Measurements from ENCODE around the gene UROC1.

UROC1 gene

DNA sequence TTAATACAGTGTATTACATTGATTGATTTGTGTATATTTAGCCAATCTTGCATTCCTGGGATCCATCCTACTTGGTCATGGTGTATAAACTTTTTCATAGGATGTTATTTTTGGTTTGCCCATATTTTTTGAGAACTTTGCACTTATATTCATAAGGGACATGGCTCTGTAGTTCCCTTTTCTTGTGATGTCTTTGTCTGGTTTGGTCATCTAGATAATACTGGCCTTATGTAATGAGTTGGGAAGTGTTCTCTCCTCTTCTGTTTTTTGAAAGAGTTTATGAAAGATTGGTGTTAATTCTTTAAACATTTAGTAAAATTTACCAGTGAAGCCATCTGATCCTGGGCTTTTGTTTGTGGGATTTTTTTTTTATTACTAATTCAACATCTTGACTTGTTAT is 15.9 kb upstream of the UROC1 start:
- FAIRE-seq, result no peak
- no peak for DNase-seq (ENCODE audit: insufficient read length, low spot score)

DNA sequence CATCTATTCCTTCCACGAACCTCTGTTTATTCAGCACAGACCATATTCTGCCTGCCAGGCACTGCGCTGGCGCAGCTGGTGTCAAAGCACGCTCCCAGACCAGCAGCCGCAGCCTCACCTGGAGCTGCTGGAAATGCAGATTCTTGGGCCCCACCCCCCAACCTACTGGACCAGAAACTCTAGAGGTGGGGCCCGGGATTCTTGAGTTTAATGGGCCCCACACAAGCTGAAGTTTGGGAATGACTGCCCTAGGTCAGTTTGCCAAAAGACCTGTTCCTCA is 13.4 kb upstream of the UROC1 start:
- DNase-seq (ENCODE audit: insufficient read length, low spot score) (no peak), FAIRE-seq (no peak)

DNA sequence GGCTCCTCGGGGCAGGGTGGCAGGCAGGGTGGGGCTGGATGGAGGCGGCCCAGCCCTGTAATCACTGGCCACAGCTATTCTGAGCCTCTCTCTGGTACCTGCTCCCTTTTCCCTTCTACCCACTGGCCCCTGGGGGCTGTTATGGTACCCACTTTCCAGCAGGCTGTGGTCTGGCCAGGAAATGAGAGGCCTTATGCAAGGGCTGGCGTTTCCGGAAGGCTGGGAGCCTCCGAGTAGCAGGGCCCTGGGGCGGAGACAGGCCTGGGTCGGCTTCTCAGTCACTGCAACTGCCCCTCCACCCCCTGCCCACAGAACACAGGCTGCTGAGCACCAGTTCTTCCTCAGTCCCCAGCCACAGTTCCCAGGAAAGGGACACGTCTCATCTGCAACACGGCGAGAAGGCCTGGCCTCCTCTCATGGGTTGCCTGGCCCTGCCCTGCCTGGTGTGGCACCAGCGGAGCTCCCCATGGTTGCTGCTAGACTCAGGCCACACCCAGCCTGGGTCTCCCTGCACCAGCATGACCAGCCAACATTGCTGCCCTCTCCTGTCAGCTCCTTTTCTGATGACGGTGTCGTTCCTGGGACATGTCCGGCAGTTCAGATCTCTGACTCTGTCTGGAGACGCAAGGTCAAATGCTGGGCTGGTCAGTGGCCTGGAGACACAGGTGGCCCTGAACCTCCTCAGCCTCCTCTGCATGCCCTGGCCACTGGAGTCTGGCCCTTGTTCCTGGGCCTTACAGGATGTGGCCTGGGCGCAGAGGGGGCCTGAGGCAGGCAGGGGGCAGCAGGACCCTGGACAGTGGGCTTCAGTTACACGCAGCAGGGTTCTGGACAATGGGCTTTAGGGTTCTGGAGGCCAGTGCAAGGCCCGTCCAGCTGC is 12.8 kb upstream of the UROC1 start:
- FAIRE-seq, result no peak
- no peak for DNase-seq (ENCODE audit: insufficient read length, low spot score)

- FAIRE-seq, result no peak
- no peak for DNase-seq (ENCODE audit: insufficient read length, low spot score)
Measured at GRCh38 chr3:126529585-126530170, 12.1 kb upstream of the UROC1 start.

DNA sequence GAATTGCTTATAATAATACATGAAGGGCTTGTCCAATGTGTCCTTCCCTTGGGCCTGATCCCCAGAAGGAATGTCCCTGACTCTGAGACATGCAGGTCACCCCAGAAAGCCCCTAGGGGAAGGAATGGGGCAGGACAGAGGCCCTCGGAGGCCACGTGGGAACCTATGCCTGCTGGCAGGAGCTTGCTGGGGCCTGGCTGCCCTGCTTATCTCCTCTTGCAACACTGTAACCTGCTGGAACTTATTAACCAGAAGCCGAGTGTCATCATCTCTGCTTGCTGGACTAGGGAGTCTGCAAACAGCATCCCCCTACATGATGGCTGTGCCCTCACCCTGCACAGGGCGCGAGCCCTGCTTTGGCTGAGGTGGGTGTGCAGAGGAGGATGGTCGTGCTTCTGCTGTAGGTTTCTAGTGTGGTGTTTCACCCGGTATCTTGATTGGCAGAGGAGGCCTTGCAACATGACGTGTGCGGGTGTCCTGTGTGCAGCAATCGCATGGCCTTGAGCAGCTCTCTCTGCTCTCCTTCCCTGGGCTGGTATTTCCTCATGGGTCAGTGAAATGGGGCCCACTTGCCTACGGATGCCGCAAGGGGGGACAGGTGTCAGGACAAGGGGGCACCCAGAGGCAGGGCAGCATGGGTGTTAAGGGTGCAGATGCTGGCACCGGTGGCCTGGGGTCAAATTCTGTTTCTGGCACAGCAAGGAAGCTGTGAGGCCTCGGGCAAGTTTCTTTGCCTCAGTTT is 11.4 kb upstream of the UROC1 start:
- DNase-seq (ENCODE audit: insufficient read length, low spot score) (no peak), FAIRE-seq (no peak)

- DNase-seq (ENCODE audit: insufficient read length, low spot score) (no peak), FAIRE-seq (no peak)
Measured at GRCh38 chr3:126528419-126528799, 10.8 kb upstream of the UROC1 start.

- FAIRE-seq (no peak), DNase-seq (ENCODE audit: insufficient read length, low spot score) (no peak)
Measured at GRCh38 chr3:126527455-126528211, 10.1 kb upstream of the UROC1 start.

- DNase-seq (ENCODE audit: insufficient read length, low spot score) (no peak), FAIRE-seq (no peak)
Measured at GRCh38 chr3:126527006-126527405, 9.4 kb upstream of the UROC1 start.

- FAIRE-seq (no peak), DNase-seq (ENCODE audit: insufficient read length, low spot score) (no peak)
Measured at GRCh38 chr3:126526668-126527005, 9.1 kb upstream of the UROC1 start.

- DNase-seq (ENCODE audit: insufficient read length, low spot score) (no peak), FAIRE-seq (no peak)
Measured at GRCh38 chr3:126525853-126526667, 8.5 kb upstream of the UROC1 start.

DNA sequence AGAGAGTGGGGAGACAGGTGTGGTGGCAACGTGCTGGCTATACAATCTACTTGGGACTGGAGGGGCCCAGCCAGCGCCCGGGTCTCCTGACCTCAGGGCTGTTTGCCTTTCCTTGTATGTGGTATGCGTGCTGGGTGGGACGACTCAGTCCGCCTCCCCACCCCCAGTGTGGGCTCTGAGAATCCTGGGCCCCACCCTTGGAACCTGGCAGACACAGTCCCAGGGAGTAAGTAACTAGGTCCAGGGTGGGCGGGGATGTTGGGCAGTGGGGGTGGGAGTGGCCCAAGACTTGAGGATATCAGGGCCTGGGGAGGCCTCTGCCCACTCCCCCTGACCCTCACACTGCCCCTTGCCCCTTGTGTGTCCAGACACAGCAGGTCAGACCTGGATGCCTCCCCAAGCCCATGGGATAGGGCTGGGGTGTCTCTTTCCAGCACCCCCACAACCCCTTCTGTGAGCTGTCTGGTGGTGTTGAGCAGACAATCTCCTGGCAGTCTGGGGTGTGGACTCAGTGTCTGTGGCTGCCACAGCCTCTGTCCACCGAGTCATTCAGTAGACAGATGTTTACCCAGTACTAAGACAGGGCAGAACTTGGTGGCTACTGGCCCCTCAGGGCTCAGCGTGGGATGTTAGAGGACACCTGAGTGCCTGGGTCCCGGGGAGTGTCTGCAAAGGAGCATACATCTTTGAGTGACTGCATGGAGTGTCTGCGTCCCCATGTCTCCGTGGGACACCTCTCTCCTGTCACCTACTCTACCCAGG is 7.7 kb upstream of the UROC1 start:
- FAIRE-seq, result no peak
- DNase-seq (ENCODE audit: insufficient read length, low spot score), result no peak

DNA sequence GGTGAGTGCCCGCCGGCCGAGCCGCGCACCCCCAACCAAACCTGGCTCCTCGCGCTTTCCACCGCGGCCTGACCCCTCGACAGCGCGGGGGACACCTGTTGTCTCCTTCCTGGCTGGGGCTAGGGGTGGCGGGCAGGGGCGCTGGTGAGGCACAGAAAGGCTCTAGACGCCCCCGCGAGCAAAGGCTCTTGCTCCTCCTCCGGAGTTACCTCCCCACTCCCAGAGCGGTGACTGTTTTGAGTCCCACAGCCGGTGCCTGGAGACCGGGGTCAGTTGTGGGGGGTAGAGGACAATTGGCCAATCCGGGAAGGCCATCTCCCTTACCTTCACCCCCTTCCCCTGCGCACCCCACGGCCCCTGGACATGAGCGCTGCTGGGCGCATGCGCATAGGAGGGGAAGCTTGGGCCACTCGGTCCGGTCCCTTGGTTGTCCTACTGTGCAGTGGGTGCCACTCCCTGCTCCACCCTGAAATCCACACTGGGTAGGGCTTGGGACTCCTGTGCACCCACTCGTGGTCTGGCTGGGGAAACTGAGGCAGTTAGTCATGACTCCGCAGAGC is 6.9 kb upstream of the UROC1 start:
- FAIRE-seq (no peak), DNase-seq (ENCODE audit: insufficient read length, low spot score) (no peak)

GRCh38 chr3:126523745-126524428 is 6.3 kb upstream of the UROC1 start, which contains the start of gene CHST13:
CHST13 (plus strand) TSS chr3:126524155; CDS start chr3:126524333, 178 bp downstream.
- DNase-seq (ENCODE audit: insufficient read length, low spot score) (peak; percentile 35), FAIRE-seq (peak; percentile 38)

DNA sequence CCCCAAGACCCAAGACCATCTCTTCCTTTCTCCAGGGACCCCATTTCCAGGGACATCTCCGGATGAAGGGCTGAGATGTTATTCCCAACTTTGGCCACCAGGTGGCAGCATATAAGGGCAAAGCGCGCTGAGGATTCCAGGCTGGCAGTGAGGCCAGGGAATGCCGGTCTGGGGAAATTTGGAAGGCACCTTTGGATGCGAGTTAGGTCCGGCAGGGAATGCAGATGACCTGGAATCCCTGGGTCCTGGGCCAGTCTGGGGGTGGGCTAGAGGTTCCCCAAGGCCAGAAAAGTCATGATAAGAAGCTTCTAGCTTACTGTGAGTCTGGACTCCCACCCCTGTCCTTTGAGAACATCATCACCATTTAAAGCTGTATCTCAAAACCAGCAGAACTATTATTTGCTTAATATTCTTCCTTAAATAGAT is 4.8 kb upstream of the UROC1 start:
- DNase-seq (ENCODE audit: insufficient read length, low spot score), result peak; percentile 76
- peak; percentile 82 for FAIRE-seq

GRCh38 chr3:126521122-126521891 is 3.7 kb upstream of the UROC1 start:
- FAIRE-seq (no peak), DNase-seq (ENCODE audit: insufficient read length, low spot score) (no peak)

GRCh38 chr3:126519506-126520455 is 2.2 kb upstream of the UROC1 start:
- no peak for FAIRE-seq
- DNase-seq (ENCODE audit: insufficient read length, low spot score), result no peak

DNA sequence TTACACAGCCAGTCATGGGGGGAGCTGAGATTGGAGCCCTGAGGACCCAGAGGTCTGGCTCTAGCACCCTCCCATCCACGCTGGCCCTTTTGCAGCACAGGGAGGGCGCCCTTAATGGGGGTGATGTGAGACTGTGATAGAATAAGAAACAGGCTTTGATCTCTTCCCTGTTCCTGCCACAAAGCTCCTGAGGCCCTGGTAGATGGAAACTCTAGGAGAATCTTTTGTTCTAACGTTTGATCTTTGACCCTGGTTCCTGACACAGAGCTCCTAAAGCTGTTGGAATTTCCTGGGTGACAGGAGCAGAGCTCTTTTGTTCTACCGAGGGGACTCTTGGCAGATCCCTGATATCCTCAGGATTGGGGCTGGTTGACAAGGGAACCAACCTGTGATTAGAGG is 1.2 kb upstream of the UROC1 start:
- no peak for FAIRE-seq
- DNase-seq (ENCODE audit: insufficient read length, low spot score), result no peak

Measured in HTR-8/SVneo (cell line).